ENCODE results near the gene ASPDH. TPM values are rescaled to one million over a fixed set of nuclear protein-coding genes. Genes with fewer than 3 reads are reported as not detected.

Gene ASPDH
- total RNA-seq, 1 experiment from 2014 or later, result not detected

DNA sequence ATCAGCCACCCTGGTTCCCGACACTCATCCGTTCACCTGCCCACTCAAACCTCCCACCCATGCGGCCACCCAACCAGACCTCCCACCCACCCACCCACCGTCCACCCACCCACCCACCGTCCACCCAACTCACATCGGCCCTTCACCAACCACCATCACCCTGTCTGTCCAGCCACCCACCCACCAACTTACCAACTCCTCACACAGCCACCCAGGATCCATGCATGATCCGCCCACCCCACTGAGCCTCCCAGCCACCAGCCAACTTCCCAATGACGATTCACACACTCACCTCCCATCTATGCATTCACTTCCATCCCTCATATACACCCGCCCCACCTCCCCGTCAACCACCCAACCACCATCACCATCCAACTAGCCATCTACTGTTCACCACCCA is 7.0 kb downstream of the ASPDH start:
- H3K27me3 Mint-ChIP-seq (ENCODE audit: low read depth), result peaks cover 29% of the 10 kb centered on the region
- no peaks in the 10 kb centered on the region; a peak in 3 of 7 replicates for H3K36me3 Mint-ChIP-seq (ENCODE audit: insufficient read depth in 1 of 3, low read depth in 3 of 3)
- H3K4me1 Mint-ChIP-seq, result peaks cover 5 to 12% of the 10 kb centered on the region in 2 experiments

More for the DNA sequence above, 7.0 kb downstream of the ASPDH start:
- DNase-seq, result no peak
- Histone ChIP-seq H3K27me3 (ENCODE audit: insufficient read depth, low read length) (peaks cover 2% of the 10 kb centered on the region; the same call in 1 of the 2 replicates), H3K56ac (ENCODE audit: insufficient read length, low read depth, low read length) (no peak overlapping the region), H3K14ac (ENCODE audit: insufficient read depth, low read length) (no peak overlapping the region), H2AK5ac (ENCODE audit: insufficient read length, low read length) (no peak overlapping the region), H2BK12ac (ENCODE audit: insufficient read length, low read depth, low read length) (no peak overlapping the region), H3K4ac (ENCODE audit: low read depth, low read length) (no peak overlapping the region), H3K23ac (ENCODE audit: insufficient read length, low read depth, low read length) (no peak overlapping the region), H4K5ac (ENCODE audit: insufficient read length, low read depth, low read length) (no peak overlapping the region), H4K91ac (ENCODE audit: insufficient read length, low read depth, low read length) (no peak overlapping the region), H3K23me2 (ENCODE audit: insufficient read length, low read depth, low read length, poor library complexity, severe bottlenecking) (no peaks in the 10 kb centered on the region), H4K8ac (replicated peaks; ENCODE audit: insufficient read length, low read depth, low read length) (no peak overlapping the region), H2BK20ac (ENCODE audit: low read depth, low read length, poor library complexity, severe bottlenecking) (no peak overlapping the region), H2BK5ac (ENCODE audit: insufficient read length, low read length) (no peak overlapping the region), H4K20me1 (ENCODE audit: control insufficient read depth, insufficient read depth, insufficient read length) (no peaks in the 10 kb centered on the region), H3K79me2 (ENCODE audit: insufficient read depth, low read length) (no peaks in the 10 kb centered on the region), H3T11ph (ENCODE audit: low read length) (no peak overlapping the region), H2BK15ac (ENCODE audit: low read depth, low read length) (no peak overlapping the region), H3K4me1 (ENCODE audit: insufficient read depth, low read length) (no peaks in the 10 kb centered on the region), H3K27ac (ENCODE audit: insufficient read length, low read depth, low read length) (no peak overlapping the region), H3K18ac (ENCODE audit: insufficient read length, low read depth, low read length) (no peak overlapping the region), H2AFZ (ENCODE audit: low read length) (no peak overlapping the region), H3K4me2 (ENCODE audit: insufficient read depth, insufficient read length, low read length) (no peak overlapping the region), H2BK120ac (ENCODE audit: low read depth, low read length, poor library complexity, severe bottlenecking) (no peak overlapping the region), H3K9me3 (ENCODE audit: control insufficient read depth, low read depth, low read length) (no peaks in the 10 kb centered on the region), H3K9ac (ENCODE audit: extremely low read depth, insufficient read length, low read length) (no peak overlapping the region), H3K79me1 (ENCODE audit: insufficient read depth, low read depth, low read length, poor library complexity, severe bottlenecking) (no peaks in the 10 kb centered on the region)
- H3K4me3 Mint-ChIP-seq, result no peak overlapping the region
- no peak overlapping the region for H3K27ac Mint-ChIP-seq
- H3K9me3 Mint-ChIP-seq, result no peaks in the 10 kb centered on the region; a peak in 1 of 5 replicates
- no peak for TF ChIP-seq CTCF (conservative IDR thresholded peaks at IDR 0.05)
- WGBS (ENCODE audit: extremely low coverage, insufficient read length, low lambda C conversion rate), result 100% methylated on average over 2 of the region's 10 CpGs
